CD14-positive monocyte (primary cell): ENCODE measurements around the gene ZNF362. TPM values are rescaled to one million over a fixed set of nuclear protein-coding genes. Genes with fewer than 3 reads are reported as not detected.

Experiments used
- DNase-seq, 3 donors: peaks; one replicate each; pipeline ENCODE4 v3.0.0-alpha.2; 2011 to 2022
- H2AFZ ChIP-seq: 2 replicates; pipeline ENCODE4 v1.6.0; 2012; ENCODE audit warnings: mild to moderate bottlenecking, low read depth, low read length, inconsistent platforms; ENCODE audit not compliant: insufficient read depth, poor library complexity, severe bottlenecking
- H3K27ac ChIP-seq, 2 donors: 1 replicate in 1 of 2; 2 replicates in 1 of 2; pipeline ENCODE4 v1.5.1; 2012 to 2013; ENCODE audit warnings: low read length in 2 of 2, control low read depth in 1 of 2, inconsistent platforms in 1 of 2, low read depth in 1 of 2, mild to moderate bottlenecking in 1 of 2
- H3K27me3 ChIP-seq, 2 donors: one replicate each; pipeline versions ENCODE4 v1.6.0 to v1.6.1; 2011 to 2013; ENCODE audit warnings: low read length in 2 of 2; ENCODE audit not compliant: control insufficient read depth in 2 of 2, insufficient read depth in 2 of 2
- H3K36me3 ChIP-seq, 2 donors: replicated peaks in 1 of 2; 1 replicate in 1 of 2; 2 replicates in 1 of 2; pipeline versions ENCODE4 v1.5.1 to v1.6.1; 2012 to 2013; ENCODE audit warnings: low read length in 2 of 2, control low read depth in 1 of 2, inconsistent platforms in 1 of 2, mild to moderate bottlenecking in 1 of 2; ENCODE audit not compliant: insufficient read depth in 2 of 2, control insufficient read depth in 1 of 2
- H3K4me1 ChIP-seq, 2 donors: 1 replicate in 1 of 2; 2 replicates in 1 of 2; pipeline versions ENCODE4 v1.5.1 to v1.6.1; 2012 to 2013; ENCODE audit warnings: low read length in 2 of 2, control low read depth in 1 of 2, inconsistent platforms in 1 of 2, mild to moderate bottlenecking in 1 of 2, moderate library complexity in 1 of 2; ENCODE audit not compliant: insufficient read depth in 2 of 2, control insufficient read depth in 1 of 2
- H3K4me2 ChIP-seq: replicated peaks from 2 replicates; pipeline ENCODE3; 2012; ENCODE audit warnings: low read length, moderate library complexity, mild to moderate bottlenecking; ENCODE audit not compliant: poor library complexity, severe bottlenecking; ENCODE audit errors: extremely low read depth
- H3K4me3 ChIP-seq, 3 experiments: fragments of 200-600 bp in 1 of 3; sonication (generic) in 1 of 3; replicated peaks in 1 of 3; 1 replicate in 2 of 3; 2 replicates in 1 of 3; pipeline ENCODE4 v1.5.1; 2011 to 2013; ENCODE audit warnings: low read length in 3 of 3, mild to moderate bottlenecking in 3 of 3, control low read depth in 2 of 3, low read depth in 2 of 3, inconsistent platforms in 1 of 3, moderate library complexity in 1 of 3
- H3K79me2 ChIP-seq: 2 replicates; pipeline ENCODE4 v1.6.0; 2012; ENCODE audit warnings: mild to moderate bottlenecking, control low read depth, inconsistent platforms, low read length, moderate library complexity; ENCODE audit not compliant: insufficient read depth
- H3K9ac ChIP-seq: 2 replicates; pipeline ENCODE4 v1.6.0; 2017; ENCODE audit warnings: low read length, mild to moderate bottlenecking; ENCODE audit not compliant: insufficient read depth, poor library complexity, severe bottlenecking
- H3K9me3 ChIP-seq, 2 donors: replicated peaks in 1 of 2; 1 replicate in 1 of 2; 2 replicates in 1 of 2; pipeline versions ENCODE4 v1.5.1 to v1.6.1; 2012 to 2013; ENCODE audit warnings: low read length in 2 of 2, control low read depth in 1 of 2; ENCODE audit not compliant: control insufficient read depth in 1 of 2, insufficient read depth in 1 of 2
- H4K20me1 ChIP-seq: 2 replicates; pipeline ENCODE4 v1.6.0; 2012; ENCODE audit warnings: mild to moderate bottlenecking, low read length, control low read depth, moderate library complexity; ENCODE audit not compliant: insufficient read depth
- H3K27ac Mint-ChIP-seq, 7 donors: one replicate each; pipeline ENCODE4 v1.8.0; 2020; ENCODE audit warnings: mild to moderate bottlenecking in 7 of 7, mixed read lengths in 7 of 7, moderate library complexity in 6 of 7, inconsistent platforms in 2 of 7
- H3K27me3 Mint-ChIP-seq, 3 donors: one replicate each; pipeline ENCODE4 v1.8.0; 2021 to 2022; ENCODE audit warnings: low read depth in 3 of 3, mild to moderate bottlenecking in 3 of 3, mixed read lengths in 3 of 3, moderate library complexity in 3 of 3, inconsistent platforms in 1 of 3
- H3K36me3 Mint-ChIP-seq, 2 donors: one replicate each; pipeline ENCODE4 v1.8.0; 2020; ENCODE audit warnings: mixed read lengths in 2 of 2, inconsistent platforms in 1 of 2, mild to moderate bottlenecking in 1 of 2
- H3K4me1 Mint-ChIP-seq: one replicate; pipeline ENCODE4 v1.8.0; 2020; ENCODE audit warnings: mild to moderate bottlenecking, mixed read lengths
- H3K4me3 Mint-ChIP-seq, 2 donors: one replicate each; pipeline ENCODE4 v1.8.0; 2020; ENCODE audit warnings: mild to moderate bottlenecking in 2 of 2, mixed read lengths in 2 of 2, moderate library complexity in 1 of 2
- H3K9me3 Mint-ChIP-seq, 7 donors: one replicate each; pipeline ENCODE4 v1.8.0; 2020 to 2022; ENCODE audit warnings: mixed read lengths in 7 of 7, mild to moderate bottlenecking in 6 of 7, moderate library complexity in 6 of 7, inconsistent platforms in 2 of 7
- WGBS: methylation state at CpG from one replicate; pipeline ENCODE4 v1.1.5; 2013; ENCODE audit warnings: missing lambda C conversion rate; ENCODE audit not compliant: insufficient coverage; 5-methylcytosine and 5-hydroxymethylcytosine counted together
- intact Hi-C, 2 donors: fragments of 100-400 bp; cut with micrococcal nuclease; formaldehyde crosslinking; loops; one replicate each; pipeline versions ENCODE4 v1.15.0 to v1.15.1; 2023
- polyA plus RNA-seq, 3 donors: library from polyadenylated mRNA; depleted of rRNA in 1 of 3; unstranded in 2 of 3; stranded (reverse) in 1 of 3; fragments of 300-500 nt in 2 of 3; fragments of >200 nt in 1 of 3; fragmentation: Illumina TruSeq in 2 of 3; gene quantifications; 1 replicate in 2 of 3; 2 replicates in 1 of 3; pipeline ENCODE4 v1.2.3, GENCODE V29; 2012 to 2021
- TF ChIP-seq, protein P1 (sequence below): fragments of 200-600 bp; IDR thresholded peaks from one replicate; pipeline ENCODE4 v1.8.0; 2022; ENCODE audit warnings: antibody characterized with exemption, mild to moderate bottlenecking

Gene ZNF362
- polyA plus RNA-seq, 3 donors, result 11.4 to 18.9 (median 13.5) TPM

DNA sequence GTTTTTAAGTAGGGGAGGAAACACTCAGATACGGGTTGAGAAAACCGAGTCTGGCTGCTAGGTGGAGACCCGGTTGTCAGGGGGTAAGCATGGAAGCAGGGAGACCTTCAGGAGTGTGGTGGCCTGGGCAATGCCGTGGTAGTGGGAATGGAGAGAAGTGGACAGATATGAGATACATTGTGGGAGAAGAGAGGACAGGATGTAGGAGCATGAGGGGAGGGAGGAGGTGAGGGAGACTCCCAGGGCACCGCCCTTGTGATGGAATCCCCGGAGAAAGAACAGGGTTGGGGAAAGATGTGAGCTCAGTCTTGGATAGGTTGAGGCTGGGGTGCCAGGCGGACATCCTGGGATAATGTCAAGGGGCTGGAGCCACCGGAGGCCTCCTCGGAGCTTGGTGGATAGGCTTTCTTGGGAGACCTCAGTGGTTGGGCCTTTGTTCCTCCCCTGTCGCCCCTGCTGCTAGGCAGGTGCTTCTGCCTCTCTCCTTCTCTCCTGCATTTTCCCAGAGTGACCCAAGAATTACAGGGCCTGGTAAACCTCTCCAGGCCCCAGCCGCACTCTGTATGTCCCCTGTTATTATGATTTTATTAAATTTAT lies 21.3 kb downstream of the ZNF362 start:
- 85% methylated on average over 9 of the region's 11 CpGs for WGBS
- no peaks in the 10 kb centered on the region for H3K4me1 ChIP-seq
- no peaks in the 10 kb centered on the region for H3K27me3 ChIP-seq
- peaks cover 33% of the 10 kb centered on the region for H4K20me1 ChIP-seq
- TF ChIP-seq, protein P1, sequence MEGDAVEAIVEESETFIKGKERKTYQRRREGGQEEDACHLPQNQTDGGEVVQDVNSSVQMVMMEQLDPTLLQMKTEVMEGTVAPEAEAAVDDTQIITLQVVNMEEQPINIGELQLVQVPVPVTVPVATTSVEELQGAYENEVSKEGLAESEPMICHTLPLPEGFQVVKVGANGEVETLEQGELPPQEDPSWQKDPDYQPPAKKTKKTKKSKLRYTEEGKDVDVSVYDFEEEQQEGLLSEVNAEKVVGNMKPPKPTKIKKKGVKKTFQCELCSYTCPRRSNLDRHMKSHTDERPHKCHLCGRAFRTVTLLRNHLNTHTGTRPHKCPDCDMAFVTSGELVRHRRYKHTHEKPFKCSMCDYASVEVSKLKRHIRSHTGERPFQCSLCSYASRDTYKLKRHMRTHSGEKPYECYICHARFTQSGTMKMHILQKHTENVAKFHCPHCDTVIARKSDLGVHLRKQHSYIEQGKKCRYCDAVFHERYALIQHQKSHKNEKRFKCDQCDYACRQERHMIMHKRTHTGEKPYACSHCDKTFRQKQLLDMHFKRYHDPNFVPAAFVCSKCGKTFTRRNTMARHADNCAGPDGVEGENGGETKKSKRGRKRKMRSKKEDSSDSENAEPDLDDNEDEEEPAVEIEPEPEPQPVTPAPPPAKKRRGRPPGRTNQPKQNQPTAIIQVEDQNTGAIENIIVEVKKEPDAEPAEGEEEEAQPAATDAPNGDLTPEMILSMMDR, result no peak
- no peaks in the 10 kb centered on the region for H3K9me3 ChIP-seq
- Mint-ChIP-seq H3K36me3 (peaks cover 62 to 77% of the 10 kb centered on the region in 2 donors), H3K27me3 (peaks cover 0 to 2% (median 0%) of the 10 kb centered on the region in 3 donors), H3K27ac (peak overlapping the region in 3 of 7 donors; percentile 21 to 61 (median 25)), H3K9me3 (no peaks in the 10 kb centered on the region), H3K4me3 (no peak overlapping the region), H3K4me1 (peaks cover 3% of the 10 kb centered on the region)
- H3K4me2 ChIP-seq, result no peak overlapping the region
- H2AFZ ChIP-seq, result no peak overlapping the region
- no peaks in the 10 kb centered on the region for H3K79me2 ChIP-seq
- no peak overlapping the region for H3K9ac ChIP-seq
- H3K27ac ChIP-seq, result no peak overlapping the region
- DNase-seq, result no peak
- no peak overlapping the region for H3K4me3 ChIP-seq
- intact Hi-C loops, result no loop called here
- peaks cover 50 to 85% of the 10 kb centered on the region in 2 donors for H3K36me3 ChIP-seq

DNA sequence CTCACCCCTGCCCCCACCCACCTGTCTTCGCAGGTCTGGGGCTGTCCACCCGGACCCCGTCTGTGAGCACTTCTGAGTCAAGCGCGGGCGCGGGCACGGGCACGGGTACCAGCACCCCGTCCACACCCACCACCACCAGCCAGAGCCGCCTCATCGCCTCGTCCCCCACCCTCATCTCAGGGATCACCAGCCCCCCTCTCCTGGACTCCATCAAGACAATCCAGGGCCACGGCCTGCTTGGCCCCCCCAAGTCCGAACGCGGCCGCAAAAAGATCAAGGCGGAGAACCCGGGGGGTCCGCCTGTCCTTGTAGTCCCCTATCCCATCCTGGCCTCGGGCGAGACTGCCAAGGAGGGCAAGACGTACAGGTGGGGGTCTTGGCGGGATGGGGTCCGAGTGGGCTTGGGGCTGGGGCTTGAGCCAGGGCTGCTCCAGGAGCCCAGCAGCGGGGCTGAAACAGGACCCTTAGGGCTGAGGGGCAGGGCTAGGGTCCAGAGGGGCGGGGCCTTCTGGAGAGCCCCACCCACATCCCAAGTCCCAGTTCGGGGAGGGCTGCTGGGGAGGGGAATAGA lies 23.9 kb downstream of the ZNF362 start:
- 96% methylated on average over 18 of the region's 29 CpGs for WGBS
- no peak overlapping the region for H3K4me2 ChIP-seq
- H3K4me3 ChIP-seq, result no peak overlapping the region
- H3K36me3 ChIP-seq, result peaks cover 71 to 94% of the 10 kb centered on the region in 2 donors
- no peaks in the 10 kb centered on the region for H3K79me2 ChIP-seq
- no peak overlapping the region for H3K27ac ChIP-seq
- intact Hi-C loops, result no loop called here
- Mint-ChIP-seq H3K27me3 (peaks cover 0 to 2% (median 0%) of the 10 kb centered on the region in 3 donors), H3K27ac (peak overlapping the region in 1 of 7 donors; percentile 19), H3K4me1 (no peaks in the 10 kb centered on the region), H3K9me3 (no peaks in the 10 kb centered on the region), H3K36me3 (peaks cover 69 to 90% of the 10 kb centered on the region in 2 donors), H3K4me3 (no peak overlapping the region)
- no peaks in the 10 kb centered on the region for H3K4me1 ChIP-seq
- H3K9me3 ChIP-seq, result no peaks in the 10 kb centered on the region
- no peak overlapping the region for H2AFZ ChIP-seq
- no peak for DNase-seq
- H3K27me3 ChIP-seq, result no peaks in the 10 kb centered on the region
- no peak overlapping the region for H3K9ac ChIP-seq
- peaks cover 7% of the 10 kb centered on the region for H4K20me1 ChIP-seq
- TF ChIP-seq, protein P1, result no peak
